MM.1S (cell line): ENCODE data around the gene RXFP1.

ENCODE experiments used
- DNase-seq: peaks from one replicate; pipeline ENCODE4 v3.0.0-alpha.2; 2015
- H2AFZ ChIP-seq: fragments of 300-600 bp; sonication (generic); 2 replicates; pipeline ENCODE4 v1.6.0; 2016; ENCODE audit warnings: antibody characterized with exemption, low read length
- H3F3A ChIP-seq: fragments of 300-600 bp; sonication (generic); 2 replicates; pipeline ENCODE4 v1.6.1; 2016; ENCODE audit warnings: mild to moderate bottlenecking, antibody characterized with exemption, low read length, moderate library complexity, mixed read lengths; ENCODE audit not compliant: insufficient read depth
- H3K27ac ChIP-seq: fragments of 300-600 bp; sonication (generic); 2 replicates; pipeline ENCODE4 v1.5.1; 2016; ENCODE audit warnings: mild to moderate bottlenecking, low read length
- H3K27me3 ChIP-seq: fragments of 300-600 bp; sonication (generic); replicated peaks from 2 replicates; pipeline ENCODE4 v1.6.0; 2016; ENCODE audit warnings: low read length; ENCODE audit not compliant: insufficient read depth
- H3K36me3 ChIP-seq: fragments of 300-600 bp; sonication (generic); replicated peaks from 2 replicates; pipeline ENCODE4 v1.6.1; 2016; ENCODE audit warnings: mild to moderate bottlenecking, low read length, mixed read lengths; ENCODE audit not compliant: insufficient read depth
- H3K4me1 ChIP-seq: fragments of 300-600 bp; sonication (generic); 2 replicates; pipeline ENCODE4 v1.6.1; 2016; ENCODE audit warnings: low read length, mixed read lengths
- H3K4me2 ChIP-seq: fragments of 300-600 bp; sonication (generic); 2 replicates; pipeline ENCODE4 v1.6.0; 2016; ENCODE audit warnings: low read depth, low read length
- H3K4me3 ChIP-seq: fragments of 300-600 bp; sonication (generic); 2 replicates; pipeline ENCODE4 v1.5.1; 2016; ENCODE audit warnings: low read length, mixed read lengths
- H3K79me2 ChIP-seq: fragments of 300-600 bp; sonication (generic); 2 replicates; pipeline ENCODE4 v1.6.1; 2016; ENCODE audit warnings: mixed run types, low read length, mixed read lengths
- H3K9ac ChIP-seq: fragments of 300-600 bp; sonication (generic); 2 replicates; pipeline ENCODE4 v1.6.1; 2016; ENCODE audit warnings: low read length, mixed read lengths
- H3K9me2 ChIP-seq: fragments of 300-600 bp; sonication (generic); replicated peaks from 2 replicates; pipeline ENCODE4 v1.6.1; 2016; ENCODE audit warnings: mild to moderate bottlenecking, low read length, mixed read lengths; ENCODE audit not compliant: insufficient read depth
- H3K9me3 ChIP-seq: fragments of 300-600 bp; sonication (generic); replicated peaks from 2 replicates; pipeline ENCODE4 v1.6.1; 2016; ENCODE audit warnings: mild to moderate bottlenecking, low read length, mixed read lengths; ENCODE audit not compliant: insufficient read depth
- H4K20me1 ChIP-seq: fragments of 300-600 bp; sonication (generic); 2 replicates; pipeline ENCODE4 v1.6.1; 2016; ENCODE audit warnings: mild to moderate bottlenecking, low read length, moderate library complexity, mixed read lengths; ENCODE audit not compliant: insufficient read depth
- EZH2 ChIP-seq: fragments of 300-600 bp; sonication (generic); optimal IDR thresholded peaks from 2 replicates; pipeline ENCODE3; 2017; ENCODE audit warnings: low read depth, mild to moderate bottlenecking, antibody characterized with exemption, low read length, mixed read lengths
- EZH2phosphoT487 ChIP-seq: fragments of 300-600 bp; sonication (generic); IDR thresholded peaks from 2 replicates; pipeline ENCODE4 v1.6.1; 2018; ENCODE audit warnings: antibody characterized with exemption, low read length
- TF ChIP-seq, protein P1 (sequence below): fragments of 300-600 bp; sonication (generic); IDR thresholded peaks from 2 replicates; pipeline ENCODE4 v1.5.1; 2016; ENCODE audit warnings: antibody characterized with exemption, low read length, mixed read lengths

Gene RXFP1

DNA sequence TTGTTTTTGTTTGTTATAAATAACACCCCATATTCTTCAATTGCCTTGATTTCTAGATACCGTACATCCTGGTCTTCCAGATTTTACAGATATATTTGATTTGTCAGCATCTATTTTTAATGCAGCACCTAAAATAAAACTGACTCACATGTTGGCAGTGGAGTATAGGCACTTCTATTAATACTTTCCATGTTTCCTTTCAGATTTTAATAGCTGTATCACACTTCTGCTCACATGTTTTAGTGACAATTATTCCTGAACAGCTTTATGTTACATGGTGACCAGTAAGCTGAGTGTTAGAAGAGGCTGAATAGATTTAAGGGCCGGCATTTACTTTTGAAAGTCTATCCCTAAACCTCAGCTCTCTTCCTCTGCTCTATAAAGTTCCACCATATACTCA, 103.9 kb downstream of the RXFP1 start:
- Histone ChIP-seq H3K27ac (no peak overlapping the region), H3K79me2 (no peaks in the 10 kb centered on the region), H3K4me2 (no peak overlapping the region), H3K4me3 (no peak overlapping the region), H3K27me3 (no peaks in the 10 kb centered on the region), H4K20me1 (no peaks in the 10 kb centered on the region), H3K36me3 (no peaks in the 10 kb centered on the region), H3F3A (no peaks in the 10 kb centered on the region), H3K9ac (no peak overlapping the region), H3K9me2 (no peaks in the 10 kb centered on the region), H3K4me1 (no peaks in the 10 kb centered on the region), H3K9me3 (no peaks in the 10 kb centered on the region), H2AFZ (no peak overlapping the region)
- no peak for DNase-seq
- TF ChIP-seq, protein P1, sequence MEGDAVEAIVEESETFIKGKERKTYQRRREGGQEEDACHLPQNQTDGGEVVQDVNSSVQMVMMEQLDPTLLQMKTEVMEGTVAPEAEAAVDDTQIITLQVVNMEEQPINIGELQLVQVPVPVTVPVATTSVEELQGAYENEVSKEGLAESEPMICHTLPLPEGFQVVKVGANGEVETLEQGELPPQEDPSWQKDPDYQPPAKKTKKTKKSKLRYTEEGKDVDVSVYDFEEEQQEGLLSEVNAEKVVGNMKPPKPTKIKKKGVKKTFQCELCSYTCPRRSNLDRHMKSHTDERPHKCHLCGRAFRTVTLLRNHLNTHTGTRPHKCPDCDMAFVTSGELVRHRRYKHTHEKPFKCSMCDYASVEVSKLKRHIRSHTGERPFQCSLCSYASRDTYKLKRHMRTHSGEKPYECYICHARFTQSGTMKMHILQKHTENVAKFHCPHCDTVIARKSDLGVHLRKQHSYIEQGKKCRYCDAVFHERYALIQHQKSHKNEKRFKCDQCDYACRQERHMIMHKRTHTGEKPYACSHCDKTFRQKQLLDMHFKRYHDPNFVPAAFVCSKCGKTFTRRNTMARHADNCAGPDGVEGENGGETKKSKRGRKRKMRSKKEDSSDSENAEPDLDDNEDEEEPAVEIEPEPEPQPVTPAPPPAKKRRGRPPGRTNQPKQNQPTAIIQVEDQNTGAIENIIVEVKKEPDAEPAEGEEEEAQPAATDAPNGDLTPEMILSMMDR, result no peak
- no peak for TF ChIP-seq EZH2
- no peak for TF ChIP-seq EZH2phosphoT487

DNA sequence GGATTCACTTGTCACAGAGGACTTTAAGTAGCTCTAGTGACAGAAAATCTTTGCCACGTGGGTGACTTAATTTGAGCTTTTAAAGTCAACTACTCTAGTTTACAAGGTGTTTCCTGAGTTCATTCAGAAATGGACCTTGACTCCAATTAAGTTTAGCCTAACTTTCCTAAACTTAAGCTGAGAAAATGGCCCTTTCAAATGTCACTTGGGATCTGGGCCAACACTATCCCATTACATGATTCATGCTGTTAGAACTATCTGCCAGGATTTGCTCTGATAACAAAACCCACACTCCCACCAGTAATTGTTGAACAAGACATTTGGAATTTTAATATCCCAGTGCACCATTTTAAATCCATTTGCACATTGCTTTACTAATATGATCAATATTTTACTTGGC, 109.2 kb downstream of the RXFP1 start:
- TF ChIP-seq EZH2phosphoT487 (no peak), EZH2 (no peak)
- no peak overlapping the region for H3K27ac ChIP-seq

DNA sequence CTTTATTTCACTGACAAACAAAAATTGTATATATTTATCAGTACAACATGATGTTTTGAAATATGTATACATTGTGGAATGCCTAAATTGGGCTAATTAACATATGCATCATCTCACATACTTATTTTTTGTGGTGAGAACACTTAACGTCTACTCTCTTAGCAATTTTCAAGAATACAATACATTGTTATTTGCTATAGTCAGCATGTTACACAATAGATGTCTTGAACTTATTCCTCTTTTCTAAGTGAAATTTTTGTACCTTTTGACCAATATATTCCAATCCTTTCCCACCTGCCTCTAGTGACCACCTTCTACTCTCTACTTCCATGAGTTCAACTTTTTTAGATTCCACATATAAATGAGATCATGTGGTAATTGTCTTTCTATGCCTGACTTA, 114.9 kb downstream of the RXFP1 start:
- Histone ChIP-seq H3K36me3 (no peaks in the 10 kb centered on the region), H3K9ac (no peak overlapping the region), H3K27ac (no peak overlapping the region), H3K27me3 (no peaks in the 10 kb centered on the region), H3K9me2 (no peaks in the 10 kb centered on the region), H3K4me1 (no peaks in the 10 kb centered on the region), H2AFZ (no peak overlapping the region), H3K4me3 (no peak overlapping the region), H4K20me1 (no peaks in the 10 kb centered on the region), H3K9me3 (no peaks in the 10 kb centered on the region), H3F3A (no peaks in the 10 kb centered on the region), H3K4me2 (no peak overlapping the region), H3K79me2 (no peaks in the 10 kb centered on the region)
- no peak for DNase-seq
- TF ChIP-seq, protein P1, result no peak
- TF ChIP-seq EZH2 (no peak), EZH2phosphoT487 (no peak)

More for the DNA sequence above, 109.2 kb downstream of the RXFP1 start:
- Histone ChIP-seq H2AFZ (no peak overlapping the region), H3K4me1 (no peaks in the 10 kb centered on the region), H3K9me3 (no peaks in the 10 kb centered on the region), H3K4me2 (no peak overlapping the region), H3F3A (no peaks in the 10 kb centered on the region), H4K20me1 (no peaks in the 10 kb centered on the region), H3K9ac (no peak overlapping the region), H3K36me3 (no peaks in the 10 kb centered on the region), H3K4me3 (no peak overlapping the region), H3K9me2 (no peaks in the 10 kb centered on the region), H3K79me2 (no peaks in the 10 kb centered on the region), H3K27me3 (no peaks in the 10 kb centered on the region)
- DNase-seq, result no peak

DNA sequence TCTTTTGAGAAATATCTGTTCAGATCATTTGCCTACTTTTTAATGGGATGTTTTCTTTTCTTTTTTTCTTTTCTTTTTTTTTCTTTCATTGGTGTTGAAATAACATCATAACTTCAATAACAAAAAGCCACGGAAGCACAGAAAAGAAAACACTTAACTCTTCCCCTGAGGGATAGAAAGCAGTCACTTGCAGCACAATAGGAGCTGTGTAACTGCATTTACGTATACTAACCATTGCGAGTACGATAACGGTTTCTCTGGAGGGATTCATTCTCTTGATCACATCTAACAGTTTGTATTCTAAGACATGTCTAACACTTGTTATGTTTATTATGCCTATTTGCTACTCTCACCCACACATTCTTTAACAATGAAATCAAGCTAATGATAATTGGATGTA, 122.7 kb downstream of the RXFP1 start:
- Histone ChIP-seq H3K9me2 (no peaks in the 10 kb centered on the region), H3K79me2 (no peaks in the 10 kb centered on the region), H3K9me3 (no peaks in the 10 kb centered on the region), H3K4me2 (no peak overlapping the region), H3K27ac (no peak overlapping the region), H3K36me3 (no peaks in the 10 kb centered on the region), H3F3A (no peaks in the 10 kb centered on the region), H3K27me3 (no peaks in the 10 kb centered on the region), H3K4me1 (no peaks in the 10 kb centered on the region), H2AFZ (no peak overlapping the region), H4K20me1 (no peaks in the 10 kb centered on the region), H3K4me3 (no peak overlapping the region), H3K9ac (no peak overlapping the region)
- DNase-seq, result no peak
- TF ChIP-seq, protein P1, result no peak
- no peak for TF ChIP-seq EZH2phosphoT487
- no peak for TF ChIP-seq EZH2
